Measurements from ENCODE around the gene SEC61B.
A peak's percentile ranks its signal among the peaks of the same experiment; 100 is the strongest.

The SEC61B gene

DNA sequence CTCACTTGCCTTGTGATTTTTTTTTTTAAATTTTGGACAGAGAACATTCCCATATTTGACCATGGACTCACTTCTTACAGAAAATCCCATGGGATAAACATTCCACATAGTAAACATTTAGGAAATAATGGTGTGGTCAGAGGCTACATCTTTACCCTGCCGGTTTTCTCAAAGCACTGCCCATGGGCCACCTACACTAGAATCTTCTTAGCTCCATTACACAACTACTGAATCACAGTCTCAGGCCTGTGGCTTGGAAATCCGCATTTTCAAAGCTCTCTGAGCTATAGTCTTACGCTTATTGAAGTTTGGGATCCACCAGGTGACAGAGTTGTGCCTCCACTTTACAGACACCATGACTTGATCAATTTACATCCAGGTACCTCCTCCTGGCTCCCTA, 39.7 kb upstream of the SEC61B start:
- no peak overlapping the region for H3K4me3 Mint-ChIP-seq
- TF ChIP-seq, protein P1, sequence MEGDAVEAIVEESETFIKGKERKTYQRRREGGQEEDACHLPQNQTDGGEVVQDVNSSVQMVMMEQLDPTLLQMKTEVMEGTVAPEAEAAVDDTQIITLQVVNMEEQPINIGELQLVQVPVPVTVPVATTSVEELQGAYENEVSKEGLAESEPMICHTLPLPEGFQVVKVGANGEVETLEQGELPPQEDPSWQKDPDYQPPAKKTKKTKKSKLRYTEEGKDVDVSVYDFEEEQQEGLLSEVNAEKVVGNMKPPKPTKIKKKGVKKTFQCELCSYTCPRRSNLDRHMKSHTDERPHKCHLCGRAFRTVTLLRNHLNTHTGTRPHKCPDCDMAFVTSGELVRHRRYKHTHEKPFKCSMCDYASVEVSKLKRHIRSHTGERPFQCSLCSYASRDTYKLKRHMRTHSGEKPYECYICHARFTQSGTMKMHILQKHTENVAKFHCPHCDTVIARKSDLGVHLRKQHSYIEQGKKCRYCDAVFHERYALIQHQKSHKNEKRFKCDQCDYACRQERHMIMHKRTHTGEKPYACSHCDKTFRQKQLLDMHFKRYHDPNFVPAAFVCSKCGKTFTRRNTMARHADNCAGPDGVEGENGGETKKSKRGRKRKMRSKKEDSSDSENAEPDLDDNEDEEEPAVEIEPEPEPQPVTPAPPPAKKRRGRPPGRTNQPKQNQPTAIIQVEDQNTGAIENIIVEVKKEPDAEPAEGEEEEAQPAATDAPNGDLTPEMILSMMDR (IDR thresholded peaks at IDR 0.05; ENCODE audit: unreplicated experiment in 3 of 3) = no peak
- no peaks in the 10 kb centered on the region for H3K27me3 Mint-ChIP-seq (ENCODE audit: low read depth)
- H3K4me1 Mint-ChIP-seq = peaks cover 29% of the 10 kb centered on the region
- no peak overlapping the region for H3K27ac Mint-ChIP-seq
- H3K9me3 Mint-ChIP-seq = no peaks in the 10 kb centered on the region
- H3K36me3 Mint-ChIP-seq (ENCODE audit: low read depth) = no peaks in the 10 kb centered on the region

DNA sequence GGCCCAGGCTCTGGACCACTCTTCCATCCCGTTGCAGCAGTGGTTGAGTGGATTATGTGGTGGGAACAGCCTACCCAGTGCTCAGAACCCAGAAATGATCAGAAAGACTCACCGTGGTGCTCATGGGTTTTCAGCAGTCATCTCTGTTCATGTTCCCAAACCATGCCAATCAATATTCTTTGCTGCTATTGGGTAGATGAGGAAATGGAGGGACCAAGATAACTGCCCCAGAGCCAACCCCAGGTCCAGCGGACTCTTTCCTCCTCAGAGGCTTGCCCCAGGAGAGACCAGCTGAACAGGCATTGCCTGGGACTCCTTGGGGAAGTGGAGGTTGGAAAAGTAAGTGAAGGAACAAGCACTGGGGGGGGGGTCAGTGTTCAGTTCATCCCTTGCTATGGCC, 38.5 kb upstream of the SEC61B start:
- no peaks in the 10 kb centered on the region for H3K9me3 Mint-ChIP-seq
- no peaks in the 10 kb centered on the region for H3K27me3 Mint-ChIP-seq (ENCODE audit: low read depth)
- H3K36me3 Mint-ChIP-seq (ENCODE audit: low read depth) = no peaks in the 10 kb centered on the region
- no peak overlapping the region for H3K4me3 Mint-ChIP-seq
- H3K27ac Mint-ChIP-seq = peak overlapping the region in 1 of 3 experiments; percentile 84
- peaks cover 20% of the 10 kb centered on the region for H3K4me1 Mint-ChIP-seq
- TF ChIP-seq, protein P1 (IDR thresholded peaks at IDR 0.05; ENCODE audit: unreplicated experiment in 3 of 3) = no peak

DNA sequence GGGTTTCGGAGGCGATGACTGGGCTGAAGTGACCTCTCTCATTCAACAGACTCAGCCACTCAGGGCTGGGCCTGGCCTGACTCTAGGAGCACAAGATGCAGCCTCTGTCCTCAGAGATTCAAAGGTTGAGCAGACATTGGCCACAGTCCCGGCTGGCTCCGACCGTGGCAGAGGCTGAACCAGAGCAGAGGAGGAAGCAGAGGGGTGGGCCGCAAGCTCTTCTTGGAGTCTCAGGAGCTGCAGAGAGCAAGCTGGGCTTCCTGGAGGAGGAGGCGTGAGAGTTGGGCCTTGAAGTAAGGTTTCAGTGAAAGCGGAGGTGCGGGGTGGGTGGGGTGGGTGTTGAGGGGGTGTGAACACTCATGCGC, 38.0 kb upstream of the SEC61B start:
- no peaks in the 10 kb centered on the region for H3K27me3 Mint-ChIP-seq (ENCODE audit: low read depth)
- no peak overlapping the region for H3K4me3 Mint-ChIP-seq
- no peaks in the 10 kb centered on the region for H3K36me3 Mint-ChIP-seq (ENCODE audit: low read depth)
- peak overlapping the region; percentile 83 to 93 (median 84) for H3K27ac Mint-ChIP-seq
- H3K4me1 Mint-ChIP-seq = peaks cover 18% of the 10 kb centered on the region
- TF ChIP-seq, protein P1 (IDR thresholded peaks at IDR 0.05; ENCODE audit: unreplicated experiment in 3 of 3) = no peak
- no peaks in the 10 kb centered on the region for H3K9me3 Mint-ChIP-seq

DNA sequence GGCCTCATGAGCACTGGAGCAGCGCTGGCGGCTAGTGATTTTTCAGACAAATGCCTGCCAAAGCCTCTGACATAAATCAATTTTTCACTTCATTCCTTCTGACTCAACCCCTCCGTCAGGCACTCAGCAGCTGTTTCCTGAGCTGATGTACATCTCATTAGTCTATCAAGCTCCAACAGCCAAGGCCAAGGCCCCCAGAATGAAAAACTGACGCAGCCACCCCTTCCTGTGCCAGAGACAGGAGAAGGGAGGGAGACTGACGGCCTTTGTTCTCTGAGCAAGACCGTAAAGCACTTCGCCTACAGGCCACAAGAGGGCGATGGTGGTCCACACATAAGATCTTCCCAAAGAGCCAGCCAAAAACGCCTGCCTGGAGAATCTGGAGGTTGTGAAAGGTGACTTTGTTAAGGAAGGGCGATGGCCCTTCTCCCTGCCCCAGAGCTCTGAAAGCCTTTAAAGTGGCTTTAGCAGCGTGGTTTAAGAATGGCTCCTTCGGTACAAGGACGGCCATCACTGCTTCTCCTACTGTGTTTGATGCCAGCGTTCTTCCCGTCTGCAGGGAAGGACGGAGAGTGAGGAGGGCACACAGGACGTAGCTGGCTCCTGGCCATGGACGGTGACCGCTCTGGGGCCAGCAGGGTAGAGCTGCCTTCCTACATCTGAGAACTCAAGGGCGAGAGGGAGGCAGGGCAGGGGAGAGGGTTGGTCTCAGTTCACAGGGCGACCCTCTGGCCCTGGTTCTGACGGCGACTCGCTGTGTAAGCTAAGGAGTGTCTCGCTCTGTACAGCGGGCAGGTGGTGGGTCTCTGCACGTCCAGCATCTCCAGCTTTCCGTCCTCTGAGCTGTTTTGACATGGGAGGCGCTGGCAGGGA, 37.4 kb upstream of the SEC61B start:
- Mint-ChIP-seq H3K9me3 (no peaks in the 10 kb centered on the region), H3K36me3 (ENCODE audit: low read depth) (no peaks in the 10 kb centered on the region), H3K4me3 (peak overlapping the region; percentile 16 to 46 (median 21)), H3K4me1 (peaks cover 15% of the 10 kb centered on the region), H3K27me3 (ENCODE audit: low read depth) (no peaks in the 10 kb centered on the region), H3K27ac (peak overlapping the region; percentile 83 to 93 (median 84))
- TF ChIP-seq, protein P1 (IDR thresholded peaks at IDR 0.05; ENCODE audit: unreplicated experiment in 3 of 3) = peak; percentile 90 to 95 (median 93)

DNA sequence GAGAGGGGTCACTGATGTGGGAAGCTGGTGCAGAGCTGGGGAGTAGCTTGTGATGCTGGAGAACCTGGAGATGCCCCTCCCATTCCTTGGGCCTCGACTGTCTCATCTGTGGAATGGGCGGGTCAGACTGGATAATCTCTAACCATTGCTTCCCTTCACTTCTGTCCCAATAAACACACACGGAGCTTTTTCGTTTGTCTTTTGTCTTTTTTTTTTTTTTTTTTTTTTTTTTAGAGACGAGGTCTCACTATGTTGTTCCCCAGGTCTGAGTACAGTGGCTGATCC, 36.8 kb upstream of the SEC61B start:
- no peaks in the 10 kb centered on the region for H3K36me3 Mint-ChIP-seq (ENCODE audit: low read depth)
- no peaks in the 10 kb centered on the region for H3K9me3 Mint-ChIP-seq
- H3K4me3 Mint-ChIP-seq = no peak overlapping the region
- H3K4me1 Mint-ChIP-seq = peaks cover 19% of the 10 kb centered on the region
- H3K27ac Mint-ChIP-seq = peak overlapping the region in 1 of 3 experiments; percentile 93
- TF ChIP-seq, protein P1 (IDR thresholded peaks at IDR 0.05; ENCODE audit: unreplicated experiment in 3 of 3) = no peak
- H3K27me3 Mint-ChIP-seq (ENCODE audit: low read depth) = peaks cover 3% of the 10 kb centered on the region

DNA sequence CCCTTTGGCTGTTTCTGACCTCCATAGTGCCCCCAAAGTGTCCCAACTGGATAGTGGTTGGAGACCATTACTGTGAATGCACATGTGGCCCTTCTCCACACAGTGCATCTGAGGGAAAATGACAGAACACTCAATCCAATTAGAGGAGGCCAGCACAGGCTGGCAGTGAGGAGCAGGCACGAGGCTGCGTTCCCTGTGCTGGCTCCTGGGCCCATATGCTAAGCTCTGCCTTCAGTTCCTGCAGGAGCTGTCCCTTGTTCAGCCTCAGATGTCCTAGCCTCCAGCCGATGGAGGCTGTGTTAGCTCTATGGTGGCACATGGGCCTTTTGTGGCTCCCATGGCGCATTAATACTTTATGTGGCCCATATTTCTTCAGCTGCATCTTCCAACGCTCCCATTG, 36.1 kb upstream of the SEC61B start:
- peak overlapping the region in 1 of 3 experiments; percentile 63 for H3K27ac Mint-ChIP-seq
- peaks cover 15% of the 10 kb centered on the region for H3K4me1 Mint-ChIP-seq
- TF ChIP-seq, protein P1 (IDR thresholded peaks at IDR 0.05; ENCODE audit: unreplicated experiment in 3 of 3) = no peak
- H3K9me3 Mint-ChIP-seq = no peaks in the 10 kb centered on the region
- H3K36me3 Mint-ChIP-seq (ENCODE audit: low read depth) = no peaks in the 10 kb centered on the region
- no peak overlapping the region for H3K4me3 Mint-ChIP-seq
- H3K27me3 Mint-ChIP-seq (ENCODE audit: low read depth) = peaks cover 3% of the 10 kb centered on the region
